Psoas muscle (tissue), 8 donors: ENCODE results near the gene PDE11A. TPM values are rescaled to one million over a fixed set of nuclear protein-coding genes. Genes with fewer than 3 reads are reported as not detected.

Source experiments
- ATAC-seq, 4 donors: fragments of 200-7000 bp; cut with Tn5 transposase; one replicate each; pipeline ENCODE4 v1.9.1; 2020; ENCODE audit warnings: moderate library complexity in 3 of 4, mild to moderate bottlenecking in 2 of 4
- DNase-seq, 2 donors: peaks; one replicate each; pipeline ENCODE4 v3.0.0-alpha.2; 2020
- H3K27ac ChIP-seq: fragments of 200-600 bp; one replicate; pipeline ENCODE4 v1.8.0; 2022
- H3K27me3 ChIP-seq, 3 donors: fragments of 200-600 bp in 1 of 3; one replicate each; pipeline versions ENCODE4 v1.6.1 to v1.8.0; 2013 to 2022; ENCODE audit warnings: low read length in 2 of 3, mild to moderate bottlenecking in 2 of 3, moderate library complexity in 1 of 3; ENCODE audit not compliant: insufficient read depth in 3 of 3
- H3K36me3 ChIP-seq, 2 donors: fragments of 200-600 bp in 1 of 2; one replicate each; pipeline versions ENCODE4 v1.6.1 to v1.8.0; 2013 to 2022; ENCODE audit warnings: low read depth in 1 of 2, mild to moderate bottlenecking in 1 of 2, moderate library complexity in 1 of 2; ENCODE audit not compliant: insufficient read depth in 1 of 2
- H3K4me1 ChIP-seq: fragments of 200-600 bp; one replicate; pipeline ENCODE4 v1.8.0; 2022
- H3K4me3 ChIP-seq: fragments of 200-600 bp; one replicate; pipeline ENCODE4 v1.8.0; 2022; ENCODE audit warnings: mild to moderate bottlenecking
- H3K9me3 ChIP-seq: fragments of 200-600 bp; one replicate; pipeline ENCODE4 v1.8.0; 2022
- WGBS, 3 donors: extraction: QIAGEN DNeasy Blood & Tissue Kit; methylation state at CpG; one replicate each; pipeline versions ENCODE4 v1.1.6 to v1.1.7; 2013; 5-methylcytosine and 5-hydroxymethylcytosine counted together
- intact Hi-C, 2 donors: fragments of 100-400 bp; cut with DNase I; formaldehyde crosslinking; loops; one replicate each; pipeline versions ENCODE4 v1.11.0 to v1.14.2; 2022
- polyA plus RNA-seq, 3 donors: library from polyadenylated mRNA; stranded (reverse); fragments of 200-250 nt; gene quantifications; one replicate each; pipeline ENCODE4 v1.2.3, GENCODE V29; 2013
- total RNA-seq, 4 donors: library from RNA; stranded (reverse); fragmentation: NEBNext Ultra II Directional in 2 of 4; extraction: Animal tissue kit (Norgen Biotek cat#: 25700) in 2 of 4; gene quantifications; one replicate each; pipeline versions ENCODE4 v1.2.1 to v1.2.4, GENCODE V29; 2021 to 2023
- TF ChIP-seq, protein P1 (sequence below): fragments of 200-600 bp; IDR thresholded peaks from one replicate; pipeline ENCODE4 v1.8.0; 2022; ENCODE audit warnings: antibody characterized with exemption
- donor health status: healthy with polysubstance abuse.
- donor health status: DM: no; HTN: no; CAD: no; lungs with moderate emphysema.
- donor health status: Bipolar disorder and iron deficiency.
- donor health status: healthy.
- donor health status: DM: yes; HTN: yes; CAD: no.
- donor health status: DM: no; HTN: no; CAD: no.
- donor health status: DM: no; HTN: no; CAD: no.
- donor health status: DM: yes; HTN: yes; CAD: no.

The PDE11A gene
- total and polyA plus RNA-seq, 7 donors, result 0.35 to 39.7 (median 2.3) TPM

GRCh38 chr2:177625744-177626650 lies 446.6 kb downstream of the PDE11A start:
- no peaks in the 10 kb centered on the region for H3K27me3 ChIP-seq
- H3K4me3 ChIP-seq, result no peak overlapping the region
- no peak for DNase-seq
- WGBS, 3 donors, result 64 to 72% (median 67%) methylated on average over 10 of the region's 10 CpGs
- no peaks in the 10 kb centered on the region for H3K9me3 ChIP-seq
- no peaks in the 10 kb centered on the region for H3K36me3 ChIP-seq
- ATAC-seq, result no peak
- no peaks in the 10 kb centered on the region for H3K4me1 ChIP-seq
- intact Hi-C loops, result loop anchor here in 1 of 2 donors (10.0 kb wide), 1 partner anchor 99 kb away; no protein-coding TSS in a partner anchor
- TF ChIP-seq, protein P1, sequence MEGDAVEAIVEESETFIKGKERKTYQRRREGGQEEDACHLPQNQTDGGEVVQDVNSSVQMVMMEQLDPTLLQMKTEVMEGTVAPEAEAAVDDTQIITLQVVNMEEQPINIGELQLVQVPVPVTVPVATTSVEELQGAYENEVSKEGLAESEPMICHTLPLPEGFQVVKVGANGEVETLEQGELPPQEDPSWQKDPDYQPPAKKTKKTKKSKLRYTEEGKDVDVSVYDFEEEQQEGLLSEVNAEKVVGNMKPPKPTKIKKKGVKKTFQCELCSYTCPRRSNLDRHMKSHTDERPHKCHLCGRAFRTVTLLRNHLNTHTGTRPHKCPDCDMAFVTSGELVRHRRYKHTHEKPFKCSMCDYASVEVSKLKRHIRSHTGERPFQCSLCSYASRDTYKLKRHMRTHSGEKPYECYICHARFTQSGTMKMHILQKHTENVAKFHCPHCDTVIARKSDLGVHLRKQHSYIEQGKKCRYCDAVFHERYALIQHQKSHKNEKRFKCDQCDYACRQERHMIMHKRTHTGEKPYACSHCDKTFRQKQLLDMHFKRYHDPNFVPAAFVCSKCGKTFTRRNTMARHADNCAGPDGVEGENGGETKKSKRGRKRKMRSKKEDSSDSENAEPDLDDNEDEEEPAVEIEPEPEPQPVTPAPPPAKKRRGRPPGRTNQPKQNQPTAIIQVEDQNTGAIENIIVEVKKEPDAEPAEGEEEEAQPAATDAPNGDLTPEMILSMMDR, result no peak
- no peak overlapping the region for H3K27ac ChIP-seq

- H3K9me3 ChIP-seq, result no peaks in the 10 kb centered on the region
- no peaks in the 10 kb centered on the region for H3K27me3 ChIP-seq
- whole genome bisulfite sequencing, 3 donors, result 38 to 56% (median 48%) methylated on average over 4 of the region's 4 CpGs
- ATAC-seq, result peak in 1 of 4 donors; percentile 37
- no peak overlapping the region for H3K4me3 ChIP-seq
- TF ChIP-seq, protein P1, result no peak
- intact Hi-C loops, result loop anchor here (5.0 to 10.0 kb wide), 2 partner anchors 65 to 102 kb away; no protein-coding TSS in a partner anchor
- H3K36me3 ChIP-seq, result no peaks in the 10 kb centered on the region
- no peaks in the 10 kb centered on the region for H3K4me1 ChIP-seq
- DNase-seq, result no peak
- H3K27ac ChIP-seq, result no peak overlapping the region
Measured at GRCh38 chr2:177622521-177622920, 450.1 kb downstream of the PDE11A start.

- Histone ChIP-seq H3K9me3 (no peaks in the 10 kb centered on the region), H3K27ac (no peak overlapping the region), H3K4me3 (no peak overlapping the region), H3K36me3 (no peaks in the 10 kb centered on the region), H3K27me3 (no peaks in the 10 kb centered on the region), H3K4me1 (no peaks in the 10 kb centered on the region)
- WGBS, 3 donors, result 94 to 97% (median 94%) methylated on average over 2 of the region's 2 CpGs
- intact Hi-C loops, result loop anchor here (5.0 to 10.0 kb wide), 3 partner anchors 63 to 105 kb away; a partner anchor contains a TSS
- DNase-seq, result no peak
- ATAC-seq, result no peak
- TF ChIP-seq, protein P1, result no peak
Measured at GRCh38 chr2:177619986-177620385, 452.6 kb downstream of the PDE11A start.

- H3K36me3 ChIP-seq, result no peaks in the 10 kb centered on the region
- H3K9me3 ChIP-seq, result no peaks in the 10 kb centered on the region
- H3K27ac ChIP-seq, result peak overlapping the region; percentile 97
- ATAC-seq (no peak), DNase-seq (no peak)
- intact Hi-C loops, result loop anchor here in 1 of 2 donors (5.0 kb wide), 1 partner anchor 67 kb away; a partner anchor contains a TSS
- TF ChIP-seq, protein P1, result no peak
- no peaks in the 10 kb centered on the region for H3K4me1 ChIP-seq
- no peaks in the 10 kb centered on the region for H3K27me3 ChIP-seq
- peak overlapping the region; percentile 77 for H3K4me3 ChIP-seq
- 85 to 90% (median 85%) methylated on average over 4 of the region's 4 CpGs for WGBS, 3 donors
Measured at GRCh38 chr2:177619461-177619860, 453.1 kb downstream of the PDE11A start.
